ENCODE measurements around the gene SMYD3. TPM values are rescaled to one million over a fixed set of nuclear protein-coding genes. Genes with fewer than 3 reads are reported as not detected.

The SMYD3 gene
- total and polyA plus RNA-seq, 2 of the 13 experiments (the other 11 are each of a cell fraction or from before 2014, with no cell fraction given) = 27.7 to 35.8 TPM

DNA sequence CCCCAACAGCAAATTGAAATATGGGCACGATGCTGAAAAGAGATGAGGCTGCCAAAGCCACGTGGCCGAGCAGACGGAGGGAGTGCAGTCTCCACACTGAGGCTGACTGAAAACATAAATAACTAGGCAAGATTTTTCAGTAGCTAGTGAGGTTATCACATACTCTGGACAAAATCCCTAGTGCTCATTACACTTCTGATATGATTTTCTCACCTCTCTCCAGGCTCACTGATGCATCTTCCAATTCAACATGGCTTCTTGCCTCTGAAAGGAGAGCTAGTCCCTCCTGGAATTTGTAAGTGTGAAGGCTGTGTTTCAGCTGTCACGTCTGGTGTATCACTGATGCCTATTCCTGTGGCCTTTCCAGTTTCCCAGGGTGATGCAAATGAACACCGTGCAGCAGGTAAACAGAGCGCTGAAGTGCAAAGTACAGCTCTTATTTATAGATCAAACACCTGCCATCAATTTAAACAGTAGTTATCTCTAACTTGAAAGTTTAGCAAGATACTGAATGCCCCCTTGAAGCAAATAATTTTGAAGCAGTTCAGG lies 696.2 kb downstream of the SMYD3 start (continued):
- TF ChIP-seq RFXAP (CRISPR knock-in tag; IDR thresholded peaks at IDR 0.05; ENCODE audit: borderline replicate concordance) (0 out of 2 replicates have a peak, but pooled peaks have one; percentile 34), ZSCAN9 (CRISPR knock-in tag; IDR thresholded peaks at IDR 0.05; ENCODE audit: borderline replicate concordance) (peak; percentile 70; the same call in 1 of the 2 replicates), ATAD3A (CRISPR knock-in tag; IDR thresholded peaks at IDR 0.05) (no peak), EEA1 (CRISPR knock-in tag; IDR thresholded peaks at IDR 0.05; ENCODE audit: borderline replicate concordance) (no peak), TOE1 (CRISPR knock-in tag; IDR thresholded peaks at IDR 0.05) (no peak), HOXA7 (CRISPR knock-in tag; IDR thresholded peaks at IDR 0.05) (no peak), ZNF709 (CRISPR knock-in tag; IDR thresholded peaks at IDR 0.05) (no peak), ZNF552 (CRISPR knock-in tag; IDR thresholded peaks at IDR 0.05; ENCODE audit: borderline replicate concordance) (no peak)
- TF ChIP-seq, protein P1, sequence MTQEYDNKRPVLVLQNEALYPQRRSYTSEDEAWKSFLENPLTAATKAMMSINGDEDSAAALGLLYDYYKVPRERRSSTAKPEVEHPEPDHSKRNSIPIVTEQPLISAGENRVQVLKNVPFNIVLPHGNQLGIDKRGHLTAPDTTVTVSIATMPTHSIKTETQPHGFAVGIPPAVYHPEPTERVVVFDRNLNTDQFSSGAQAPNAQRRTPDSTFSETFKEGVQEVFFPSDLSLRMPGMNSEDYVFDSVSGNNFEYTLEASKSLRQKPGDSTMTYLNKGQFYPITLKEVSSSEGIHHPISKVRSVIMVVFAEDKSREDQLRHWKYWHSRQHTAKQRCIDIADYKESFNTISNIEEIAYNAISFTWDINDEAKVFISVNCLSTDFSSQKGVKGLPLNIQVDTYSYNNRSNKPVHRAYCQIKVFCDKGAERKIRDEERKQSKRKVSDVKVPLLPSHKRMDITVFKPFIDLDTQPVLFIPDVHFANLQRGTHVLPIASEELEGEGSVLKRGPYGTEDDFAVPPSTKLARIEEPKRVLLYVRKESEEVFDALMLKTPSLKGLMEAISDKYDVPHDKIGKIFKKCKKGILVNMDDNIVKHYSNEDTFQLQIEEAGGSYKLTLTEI (CRISPR knock-in tag; conservative IDR thresholded peaks at IDR 0.05) = no peak
- TF ChIP-seq, protein P2, sequence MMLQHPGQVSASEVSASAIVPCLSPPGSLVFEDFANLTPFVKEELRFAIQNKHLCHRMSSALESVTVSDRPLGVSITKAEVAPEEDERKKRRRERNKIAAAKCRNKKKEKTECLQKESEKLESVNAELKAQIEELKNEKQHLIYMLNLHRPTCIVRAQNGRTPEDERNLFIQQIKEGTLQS (CRISPR knock-in tag; IDR thresholded peaks at IDR 0.05) = peak; percentile 44; the same call in 1 of the 2 replicates
- TF ChIP-seq, protein P3, sequence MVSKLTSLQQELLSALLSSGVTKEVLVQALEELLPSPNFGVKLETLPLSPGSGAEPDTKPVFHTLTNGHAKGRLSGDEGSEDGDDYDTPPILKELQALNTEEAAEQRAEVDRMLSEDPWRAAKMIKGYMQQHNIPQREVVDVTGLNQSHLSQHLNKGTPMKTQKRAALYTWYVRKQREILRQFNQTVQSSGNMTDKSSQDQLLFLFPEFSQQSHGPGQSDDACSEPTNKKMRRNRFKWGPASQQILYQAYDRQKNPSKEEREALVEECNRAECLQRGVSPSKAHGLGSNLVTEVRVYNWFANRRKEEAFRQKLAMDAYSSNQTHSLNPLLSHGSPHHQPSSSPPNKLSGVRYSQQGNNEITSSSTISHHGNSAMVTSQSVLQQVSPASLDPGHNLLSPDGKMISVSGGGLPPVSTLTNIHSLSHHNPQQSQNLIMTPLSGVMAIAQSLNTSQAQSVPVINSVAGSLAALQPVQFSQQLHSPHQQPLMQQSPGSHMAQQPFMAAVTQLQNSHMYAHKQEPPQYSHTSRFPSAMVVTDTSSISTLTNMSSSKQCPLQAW (CRISPR knock-in tag; IDR thresholded peaks at IDR 0.05) = peak; percentile 64; the same call in 1 of the 2 replicates
- TF ChIP-seq, protein P4, sequence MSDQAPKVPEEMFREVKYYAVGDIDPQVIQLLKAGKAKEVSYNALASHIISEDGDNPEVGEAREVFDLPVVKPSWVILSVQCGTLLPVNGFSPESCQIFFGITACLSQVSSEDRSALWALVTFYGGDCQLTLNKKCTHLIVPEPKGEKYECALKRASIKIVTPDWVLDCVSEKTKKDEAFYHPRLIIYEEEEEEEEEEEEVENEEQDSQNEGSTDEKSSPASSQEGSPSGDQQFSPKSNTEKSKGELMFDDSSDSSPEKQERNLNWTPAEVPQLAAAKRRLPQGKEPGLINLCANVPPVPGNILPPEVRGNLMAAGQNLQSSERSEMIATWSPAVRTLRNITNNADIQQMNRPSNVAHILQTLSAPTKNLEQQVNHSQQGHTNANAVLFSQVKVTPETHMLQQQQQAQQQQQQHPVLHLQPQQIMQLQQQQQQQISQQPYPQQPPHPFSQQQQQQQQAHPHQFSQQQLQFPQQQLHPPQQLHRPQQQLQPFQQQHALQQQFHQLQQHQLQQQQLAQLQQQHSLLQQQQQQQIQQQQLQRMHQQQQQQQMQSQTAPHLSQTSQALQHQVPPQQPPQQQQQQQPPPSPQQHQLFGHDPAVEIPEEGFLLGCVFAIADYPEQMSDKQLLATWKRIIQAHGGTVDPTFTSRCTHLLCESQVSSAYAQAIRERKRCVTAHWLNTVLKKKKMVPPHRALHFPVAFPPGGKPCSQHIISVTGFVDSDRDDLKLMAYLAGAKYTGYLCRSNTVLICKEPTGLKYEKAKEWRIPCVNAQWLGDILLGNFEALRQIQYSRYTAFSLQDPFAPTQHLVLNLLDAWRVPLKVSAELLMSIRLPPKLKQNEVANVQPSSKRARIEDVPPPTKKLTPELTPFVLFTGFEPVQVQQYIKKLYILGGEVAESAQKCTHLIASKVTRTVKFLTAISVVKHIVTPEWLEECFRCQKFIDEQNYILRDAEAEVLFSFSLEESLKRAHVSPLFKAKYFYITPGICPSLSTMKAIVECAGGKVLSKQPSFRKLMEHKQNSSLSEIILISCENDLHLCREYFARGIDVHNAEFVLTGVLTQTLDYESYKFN (CRISPR knock-in tag; conservative IDR thresholded peaks at IDR 0.05) = peak; percentile 97
- TF ChIP-seq, protein P5, sequence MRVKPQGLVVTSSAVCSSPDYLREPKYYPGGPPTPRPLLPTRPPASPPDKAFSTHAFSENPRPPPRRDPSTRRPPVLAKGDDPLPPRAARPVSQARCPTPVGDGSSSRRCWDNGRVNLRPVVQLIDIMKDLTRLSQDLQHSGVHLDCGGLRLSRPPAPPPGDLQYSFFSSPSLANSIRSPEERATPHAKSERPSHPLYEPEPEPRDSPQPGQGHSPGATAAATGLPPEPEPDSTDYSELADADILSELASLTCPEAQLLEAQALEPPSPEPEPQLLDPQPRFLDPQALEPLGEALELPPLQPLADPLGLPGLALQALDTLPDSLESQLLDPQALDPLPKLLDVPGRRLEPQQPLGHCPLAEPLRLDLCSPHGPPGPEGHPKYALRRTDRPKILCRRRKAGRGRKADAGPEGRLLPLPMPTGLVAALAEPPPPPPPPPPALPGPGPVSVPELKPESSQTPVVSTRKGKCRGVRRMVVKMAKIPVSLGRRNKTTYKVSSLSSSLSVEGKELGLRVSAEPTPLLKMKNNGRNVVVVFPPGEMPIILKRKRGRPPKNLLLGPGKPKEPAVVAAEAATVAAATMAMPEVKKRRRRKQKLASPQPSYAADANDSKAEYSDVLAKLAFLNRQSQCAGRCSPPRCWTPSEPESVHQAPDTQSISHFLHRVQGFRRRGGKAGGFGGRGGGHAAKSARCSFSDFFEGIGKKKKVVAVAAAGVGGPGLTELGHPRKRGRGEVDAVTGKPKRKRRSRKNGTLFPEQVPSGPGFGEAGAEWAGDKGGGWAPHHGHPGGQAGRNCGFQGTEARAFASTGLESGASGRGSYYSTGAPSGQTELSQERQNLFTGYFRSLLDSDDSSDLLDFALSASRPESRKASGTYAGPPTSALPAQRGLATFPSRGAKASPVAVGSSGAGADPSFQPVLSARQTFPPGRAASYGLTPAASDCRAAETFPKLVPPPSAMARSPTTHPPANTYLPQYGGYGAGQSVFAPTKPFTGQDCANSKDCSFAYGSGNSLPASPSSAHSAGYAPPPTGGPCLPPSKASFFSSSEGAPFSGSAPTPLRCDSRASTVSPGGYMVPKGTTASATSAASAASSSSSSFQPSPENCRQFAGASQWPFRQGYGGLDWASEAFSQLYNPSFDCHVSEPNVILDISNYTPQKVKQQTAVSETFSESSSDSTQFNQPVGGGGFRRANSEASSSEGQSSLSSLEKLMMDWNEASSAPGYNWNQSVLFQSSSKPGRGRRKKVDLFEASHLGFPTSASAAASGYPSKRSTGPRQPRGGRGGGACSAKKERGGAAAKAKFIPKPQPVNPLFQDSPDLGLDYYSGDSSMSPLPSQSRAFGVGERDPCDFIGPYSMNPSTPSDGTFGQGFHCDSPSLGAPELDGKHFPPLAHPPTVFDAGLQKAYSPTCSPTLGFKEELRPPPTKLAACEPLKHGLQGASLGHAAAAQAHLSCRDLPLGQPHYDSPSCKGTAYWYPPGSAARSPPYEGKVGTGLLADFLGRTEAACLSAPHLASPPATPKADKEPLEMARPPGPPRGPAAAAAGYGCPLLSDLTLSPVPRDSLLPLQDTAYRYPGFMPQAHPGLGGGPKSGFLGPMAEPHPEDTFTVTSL (CRISPR knock-in tag; IDR thresholded peaks at IDR 0.05; ENCODE audit: borderline replicate concordance) = peak; percentile 92
- TF ChIP-seq, protein P6, sequence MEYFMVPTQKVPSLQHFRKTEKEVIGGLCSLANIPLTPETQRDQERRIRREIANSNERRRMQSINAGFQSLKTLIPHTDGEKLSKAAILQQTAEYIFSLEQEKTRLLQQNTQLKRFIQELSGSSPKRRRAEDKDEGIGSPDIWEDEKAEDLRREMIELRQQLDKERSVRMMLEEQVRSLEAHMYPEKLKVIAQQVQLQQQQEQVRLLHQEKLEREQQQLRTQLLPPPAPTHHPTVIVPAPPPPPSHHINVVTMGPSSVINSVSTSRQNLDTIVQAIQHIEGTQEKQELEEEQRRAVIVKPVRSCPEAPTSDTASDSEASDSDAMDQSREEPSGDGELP (IDR thresholded peaks at IDR 0.05; ENCODE audit: borderline replicate concordance, low read depth) = peak; percentile 72; the same call in 1 of the 2 replicates
